HG02852 (cell line): ENCODE results near the gene LIPC.

Experiments used
- ATAC-seq: cut with Tn5 transposase; IDR thresholded peaks from one replicate; pipeline ENCODE4 v1.9.1; 2021; ENCODE audit warnings: mild to moderate bottlenecking, moderate library complexity; ENCODE audit not compliant: unreplicated experiment

The LIPC gene

GRCh38 chr15:58431221-58432149, at the start of gene LIPC:
Gene LIPC, plus strand, starts transcription at chr15:58431991. Its CDS starts 42 bp downstream, at chr15:58432033.
- no peak for ATAC-seq

GRCh38 chr15:58383876-58384275, 47.9 kb upstream of the LIPC start:
- ATAC-seq: no peak

- no peak for ATAC-seq
These were observed 47.1 kb upstream of the LIPC start for GRCh38 chr15:58384667-58385066.

- no peak for ATAC-seq
These were observed 45.7 kb upstream of the LIPC start for GRCh38 chr15:58386081-58386480.

- ATAC-seq: no peak
These were observed 45.1 kb upstream of the LIPC start for GRCh38 chr15:58386641-58387040.

- ATAC-seq: no peak
These were observed 44.7 kb upstream of the LIPC start for GRCh38 chr15:58387130-58387529.

- no peak for ATAC-seq
These were observed 43.6 kb upstream of the LIPC start for GRCh38 chr15:58388211-58388610.

GRCh38 chr15:58390118-58390517, 41.7 kb upstream of the LIPC start:
- ATAC-seq: no peak

- ATAC-seq: no peak
These were observed 41.1 kb upstream of the LIPC start for GRCh38 chr15:58390655-58391054.

- no peak for ATAC-seq
These were observed 40.7 kb upstream of the LIPC start for GRCh38 chr15:58391088-58391487.

GRCh38 chr15:58392141-58392540, 39.6 kb upstream of the LIPC start:
- ATAC-seq: no peak

GRCh38 chr15:58392611-58393161, 39.1 kb upstream of the LIPC start:
- ATAC-seq: no peak

- ATAC-seq: no peak
These were observed 38.5 kb upstream of the LIPC start for GRCh38 chr15:58393241-58393662.

- ATAC-seq: no peak
These were observed 35.6 kb upstream of the LIPC start for GRCh38 chr15:58396181-58396580.

GRCh38 chr15:58398071-58398470, 33.7 kb upstream of the LIPC start:
- no peak for ATAC-seq

GRCh38 chr15:58398643-58399042, 33.1 kb upstream of the LIPC start:
- no peak for ATAC-seq

GRCh38 chr15:58399739-58400138, 32.1 kb upstream of the LIPC start:
- ATAC-seq: no peak

- no peak for ATAC-seq
These were observed 30.5 kb upstream of the LIPC start for GRCh38 chr15:58401276-58401675.

- ATAC-seq: no peak
These were observed 29.7 kb upstream of the LIPC start for GRCh38 chr15:58401991-58402649.

- ATAC-seq: no peak
These were observed 28.2 kb upstream of the LIPC start for GRCh38 chr15:58403581-58403980.

- no peak for ATAC-seq
These were observed 27.8 kb upstream of the LIPC start for GRCh38 chr15:58404020-58404419.

GRCh38 chr15:58404722-58405121, 27.1 kb upstream of the LIPC start:
- no peak for ATAC-seq
